Endothelial cell of umbilical vein (primary cell): Measurements from ENCODE around the gene GRK6.

Source experiments
- EZH2 ChIP-seq: IDR thresholded peaks from 2 replicates; pipeline ENCODE4 v1.6.1; 2012; ENCODE audit warnings: borderline replicate concordance, low read depth, mild to moderate bottlenecking, moderate library complexity, low read length, inconsistent platforms; ENCODE audit not compliant: severe bottlenecking
- TF ChIP-seq, protein P1 (sequence below), 2 donors: IDR thresholded peaks; 1 replicate in 1 of 2; 2 replicates in 1 of 2; pipeline ENCODE4 v1.5.1; 2011; ENCODE audit warnings: low read length in 2 of 2, mild to moderate bottlenecking in 2 of 2, moderate library complexity in 2 of 2, control low read depth in 1 of 2, inconsistent platforms in 1 of 2, low read depth in 1 of 2; ENCODE audit not compliant: insufficient read depth in 1 of 2; ENCODE audit errors: extremely low read depth in 1 of 2

DNA sequence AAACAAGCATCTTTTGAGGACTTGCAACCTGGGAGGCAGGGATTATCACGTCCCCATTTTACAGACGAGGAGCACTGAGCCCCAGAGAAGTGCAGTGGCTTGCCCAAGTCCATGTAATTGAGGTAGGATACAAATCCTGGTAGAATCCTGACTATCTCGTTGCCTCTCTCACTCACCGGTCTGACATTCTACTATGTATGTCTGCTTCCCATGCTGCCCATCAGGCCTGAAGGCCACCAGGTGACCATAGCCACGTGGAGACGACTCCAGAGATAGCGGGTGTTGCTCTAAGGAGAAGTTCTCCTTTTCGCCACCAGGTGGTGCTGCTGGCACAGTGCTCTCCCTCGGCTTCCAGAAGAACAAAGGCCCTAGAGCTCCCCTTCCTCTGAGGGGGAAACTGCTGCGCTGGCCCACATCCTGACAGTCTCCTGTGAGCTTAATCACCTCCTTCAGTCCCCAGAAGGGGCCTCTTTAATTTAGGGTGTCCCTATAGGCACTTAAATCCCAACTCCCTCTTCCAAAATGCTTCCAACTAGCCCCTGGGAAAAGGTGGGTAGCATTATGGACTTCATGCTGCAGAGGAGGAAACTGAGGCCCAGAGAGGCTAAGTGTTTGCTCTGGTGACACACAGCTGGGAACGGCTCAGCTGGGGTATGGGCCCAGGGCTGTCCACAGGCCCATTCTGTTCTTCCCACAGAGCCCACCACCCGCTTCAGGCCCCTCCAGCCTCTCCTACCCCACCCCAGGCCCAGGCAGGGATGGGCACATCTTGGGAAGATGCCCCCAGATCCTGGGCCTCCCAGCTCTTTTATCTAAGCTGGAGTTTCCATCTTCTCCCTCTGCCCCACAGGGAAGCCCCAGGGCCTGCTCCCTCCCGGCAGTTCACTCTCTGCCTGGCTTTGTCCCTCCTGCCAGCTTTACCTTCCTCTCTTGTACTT, 35.8 kb upstream of the GRK6 start:
- TF ChIP-seq, protein P1, sequence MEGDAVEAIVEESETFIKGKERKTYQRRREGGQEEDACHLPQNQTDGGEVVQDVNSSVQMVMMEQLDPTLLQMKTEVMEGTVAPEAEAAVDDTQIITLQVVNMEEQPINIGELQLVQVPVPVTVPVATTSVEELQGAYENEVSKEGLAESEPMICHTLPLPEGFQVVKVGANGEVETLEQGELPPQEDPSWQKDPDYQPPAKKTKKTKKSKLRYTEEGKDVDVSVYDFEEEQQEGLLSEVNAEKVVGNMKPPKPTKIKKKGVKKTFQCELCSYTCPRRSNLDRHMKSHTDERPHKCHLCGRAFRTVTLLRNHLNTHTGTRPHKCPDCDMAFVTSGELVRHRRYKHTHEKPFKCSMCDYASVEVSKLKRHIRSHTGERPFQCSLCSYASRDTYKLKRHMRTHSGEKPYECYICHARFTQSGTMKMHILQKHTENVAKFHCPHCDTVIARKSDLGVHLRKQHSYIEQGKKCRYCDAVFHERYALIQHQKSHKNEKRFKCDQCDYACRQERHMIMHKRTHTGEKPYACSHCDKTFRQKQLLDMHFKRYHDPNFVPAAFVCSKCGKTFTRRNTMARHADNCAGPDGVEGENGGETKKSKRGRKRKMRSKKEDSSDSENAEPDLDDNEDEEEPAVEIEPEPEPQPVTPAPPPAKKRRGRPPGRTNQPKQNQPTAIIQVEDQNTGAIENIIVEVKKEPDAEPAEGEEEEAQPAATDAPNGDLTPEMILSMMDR (IDR thresholded peaks at IDR 0.05; ENCODE audit: extremely low read depth in 1 of 2, insufficient read depth in 1 of 2, low read depth in 1 of 2, low read length in 2 of 2): peak; percentile 90 to 92
- no peak for TF ChIP-seq EZH2
